Measurements from ENCODE around the gene HECW1.

The HECW1 gene

GRCh38 chr7:43609097-43609496 is 496.6 kb downstream of the HECW1 start:
- TF ChIP-seq CTCF (conservative IDR thresholded peaks at IDR 0.05; ENCODE audit: low read length) = no peak
- no peak overlapping the region for H3K4me3 ChIP-seq (ENCODE audit: low read length)
- DNase-seq (ENCODE audit: low read depth) = no peak

GRCh38 chr7:43612128-43612527 is 499.7 kb downstream of the HECW1 start:
- TF ChIP-seq CTCF (conservative IDR thresholded peaks at IDR 0.05; ENCODE audit: low read length) = no peak
- no peak for DNase-seq (ENCODE audit: low read depth)
- H3K4me3 ChIP-seq (ENCODE audit: low read length) = no peak overlapping the region

GRCh38 chr7:43612599-43613589 is 500.4 kb downstream of the HECW1 start:
- peak; percentile 78 for DNase-seq (ENCODE audit: low read depth)
- no peak for TF ChIP-seq CTCF (conservative IDR thresholded peaks at IDR 0.05; ENCODE audit: low read length)
- no peak overlapping the region for H3K4me3 ChIP-seq (ENCODE audit: low read length)

All from AG10803 (cell line).